GM21390 (cell line): ENCODE measurements around the gene YARS1.

Source experiments
- ATAC-seq: cut with Tn5 transposase; IDR thresholded peaks from one replicate; pipeline ENCODE4 v1.9.1; 2021; ENCODE audit not compliant: unreplicated experiment

The YARS1 gene

DNA sequence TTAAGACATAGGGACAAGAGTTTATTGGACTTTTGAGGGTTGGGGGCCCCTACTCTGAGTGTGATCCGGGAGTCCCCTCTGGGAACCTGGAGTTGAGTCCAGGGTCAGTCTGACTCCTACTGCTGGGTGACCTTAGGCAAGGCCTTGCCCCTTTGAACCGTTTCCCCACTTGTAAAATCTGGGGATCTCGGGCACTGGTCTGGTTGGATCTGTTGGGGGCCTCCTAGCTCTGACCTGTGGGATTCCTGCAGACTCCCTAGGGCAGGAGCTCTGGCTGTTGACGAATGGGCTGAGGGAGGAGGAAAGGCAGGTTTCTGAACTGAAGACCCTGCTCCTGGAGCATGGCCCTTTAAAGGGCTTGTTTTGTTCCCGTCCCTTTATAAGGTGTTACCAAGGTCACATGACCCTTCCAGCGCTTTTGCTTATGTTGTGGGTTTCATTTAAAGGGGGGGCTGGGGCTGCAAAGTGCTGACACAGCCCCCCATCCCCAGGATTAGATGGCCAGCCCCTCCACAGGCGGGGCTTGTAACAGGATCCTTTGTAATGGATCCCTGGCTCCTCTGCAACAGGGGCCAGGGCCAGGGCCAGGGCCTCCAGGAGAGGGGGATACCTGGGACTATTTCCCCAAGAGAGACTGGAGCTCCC lies 50.7 kb downstream of the YARS1 start:
- ATAC-seq: no peak

DNA sequence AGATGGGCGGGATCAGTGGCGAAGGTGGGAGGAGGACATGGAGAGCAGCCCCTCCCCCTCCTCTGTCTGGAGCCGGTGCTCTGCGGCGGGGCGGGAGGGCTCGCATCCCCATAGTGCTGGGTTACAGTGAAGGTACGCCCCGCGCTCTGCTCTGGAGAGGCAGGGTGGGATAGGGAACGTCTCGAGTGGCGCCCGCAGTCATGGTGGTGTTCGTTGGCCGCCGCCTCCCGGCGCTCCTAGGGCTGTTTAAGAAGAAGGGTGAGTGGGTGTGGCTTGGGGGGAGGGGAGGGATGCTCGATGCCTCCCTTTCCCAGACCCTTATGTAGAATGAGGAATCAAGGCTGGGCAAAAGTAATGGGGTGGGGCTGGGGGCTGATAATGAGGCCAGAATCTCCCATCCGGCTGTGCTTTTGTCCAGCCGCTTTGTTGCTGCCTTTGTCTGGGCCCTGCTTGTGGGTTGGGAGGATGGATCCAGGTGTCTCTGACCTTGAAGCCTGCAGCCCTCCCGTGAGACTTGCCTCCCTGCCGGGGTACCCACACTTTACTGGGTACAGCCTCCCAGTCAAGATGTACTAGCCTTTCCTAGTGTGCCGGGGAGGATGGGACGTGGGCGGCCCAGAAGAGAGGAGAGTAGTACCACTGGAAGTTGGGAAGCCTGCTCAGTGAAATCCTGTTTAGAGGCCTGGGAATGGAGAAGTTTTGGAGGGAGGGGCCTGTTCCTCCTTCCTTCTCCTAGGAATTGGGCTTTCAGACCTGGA lies 51.4 kb downstream of the YARS1 start:
- ATAC-seq: no peak

DNA sequence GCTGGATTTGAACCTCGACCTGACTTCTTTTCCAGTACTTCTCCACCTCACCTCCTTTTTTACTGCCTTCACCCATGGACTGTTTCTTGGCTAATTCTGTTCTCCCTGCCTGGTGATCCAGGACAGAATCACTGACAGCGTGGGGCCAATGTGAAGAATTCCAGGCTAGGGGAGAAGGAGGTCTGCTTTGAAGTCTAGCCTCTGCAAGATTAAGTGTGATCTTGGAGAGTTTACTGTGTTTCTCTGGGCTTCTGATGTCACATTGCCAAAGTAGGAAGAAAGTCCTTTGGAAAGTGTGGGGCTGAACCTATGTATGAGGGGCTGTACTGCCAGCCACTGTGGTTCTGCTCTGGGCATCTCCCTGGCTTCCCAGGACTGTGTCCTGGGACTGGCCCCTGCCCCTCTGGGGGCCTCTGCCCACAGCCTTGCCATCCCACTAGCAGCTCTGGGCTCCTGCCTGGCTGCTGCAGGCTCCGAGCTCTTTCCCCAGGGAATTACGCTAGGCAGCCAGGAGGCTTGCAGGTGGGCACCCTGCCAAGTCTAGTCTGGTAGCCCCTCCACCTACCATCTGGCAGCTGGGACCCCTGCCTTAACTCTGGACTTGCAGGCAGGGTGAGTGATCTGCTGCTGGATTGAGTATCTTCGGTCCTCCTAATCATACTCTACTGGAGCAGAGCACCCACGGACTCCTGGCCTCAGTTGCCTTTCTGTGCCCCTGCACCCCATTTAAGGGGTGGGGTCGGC lies 52.2 kb downstream of the YARS1 start:
- ATAC-seq: no peak

DNA sequence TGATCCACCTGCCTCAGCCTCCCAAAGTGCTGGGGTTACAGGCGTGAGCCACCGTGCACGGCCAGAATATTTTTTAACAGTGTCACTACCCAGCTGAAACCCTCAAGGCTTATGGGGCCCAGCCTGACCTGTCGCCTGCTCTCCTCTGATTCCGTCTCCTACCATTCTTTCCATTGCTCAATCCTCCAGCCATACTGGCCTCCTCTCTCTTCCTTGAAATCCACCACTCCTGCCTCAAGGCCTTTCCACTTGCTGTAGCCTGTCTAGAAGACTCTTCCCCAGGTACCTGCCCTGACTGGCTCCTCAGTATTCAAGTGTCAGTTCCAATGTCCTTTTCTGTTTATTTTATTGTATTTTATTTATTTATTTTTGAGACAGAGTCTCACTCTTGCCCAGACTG lies 53.9 kb downstream of the YARS1 start:
- ATAC-seq: no peak

DNA sequence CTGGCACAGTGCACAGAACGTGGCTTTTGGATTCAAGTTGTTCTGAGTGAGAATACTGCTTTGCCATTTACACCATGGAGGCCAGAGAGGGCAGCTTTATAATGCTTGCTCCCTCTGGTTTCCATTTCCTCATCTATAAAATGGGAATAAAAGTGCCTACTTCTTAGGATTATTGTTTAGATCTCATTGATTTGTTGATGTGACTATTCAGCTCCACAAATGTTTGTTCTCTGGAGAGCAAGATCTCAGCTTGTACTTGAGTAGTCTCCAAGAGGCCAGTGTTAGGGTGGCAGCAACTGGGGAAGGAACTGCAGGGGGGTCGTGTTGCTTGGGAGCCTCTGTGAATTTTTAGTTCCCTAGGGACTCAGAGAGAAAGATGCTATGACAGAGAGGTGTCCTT lies 55.2 kb downstream of the YARS1 start:
- ATAC-seq: no peak

DNA sequence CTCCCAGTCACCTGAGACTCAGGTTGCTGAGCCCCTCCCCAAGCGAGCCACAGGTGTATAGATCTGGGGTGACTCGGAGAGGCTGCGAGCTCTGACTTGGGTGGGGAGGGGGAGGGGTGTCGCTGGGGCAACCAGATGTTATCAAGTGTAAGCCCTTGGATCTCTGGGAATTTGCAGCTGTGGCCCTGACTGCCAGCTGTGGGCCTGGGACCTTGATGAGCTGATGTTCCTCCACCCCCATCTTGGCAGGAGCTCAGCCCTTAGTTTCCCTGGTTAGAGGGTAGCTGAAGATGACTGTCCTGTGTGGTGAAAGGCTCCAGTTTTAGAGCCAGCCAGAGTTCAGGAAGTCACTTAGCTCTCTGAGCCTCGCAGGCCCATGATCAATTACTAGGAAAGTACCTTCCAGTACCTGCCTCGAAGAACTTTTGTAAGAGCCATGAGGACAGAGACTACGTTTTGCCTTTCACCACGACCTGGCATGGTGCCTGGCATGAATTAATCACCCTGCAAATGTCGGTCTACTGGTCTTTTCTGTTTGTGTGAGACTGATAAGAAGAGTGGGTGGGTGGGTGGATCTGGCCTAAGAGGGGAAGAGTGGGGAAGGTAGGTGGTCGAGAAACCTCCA lies 55.8 kb downstream of the YARS1 start:
- ATAC-seq: no peak

DNA sequence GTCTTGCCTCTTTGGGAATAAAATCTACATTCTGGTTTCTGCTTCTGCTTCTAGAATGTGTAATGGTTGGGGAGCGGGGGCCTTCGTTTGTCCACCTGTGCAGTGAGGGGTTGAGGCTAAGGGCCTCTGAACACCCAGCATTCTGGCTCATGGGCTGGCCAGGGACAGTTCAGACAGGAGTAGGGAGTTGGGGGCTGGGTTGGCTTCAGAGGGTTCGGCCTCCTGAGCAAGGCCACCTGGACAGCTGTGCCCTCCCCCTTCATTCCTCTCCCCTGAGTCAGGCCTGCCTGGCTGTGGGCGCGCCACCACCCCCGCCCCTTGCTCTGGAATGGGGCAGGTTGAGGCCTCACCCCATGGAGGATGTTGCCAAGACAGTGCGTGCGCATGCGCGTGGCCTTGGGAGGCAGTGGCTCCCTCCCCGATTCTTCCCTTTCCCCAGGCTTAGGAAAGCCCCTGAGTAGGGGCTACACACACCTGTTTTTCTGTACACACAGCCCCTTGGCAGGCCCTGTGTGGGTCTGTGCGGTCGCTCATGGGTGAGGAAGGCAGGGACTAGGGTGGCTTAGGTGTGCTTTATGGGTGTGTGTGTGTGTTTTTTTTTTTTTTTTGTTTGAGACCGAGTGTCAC lies 57.0 kb downstream of the YARS1 start:
- no peak for ATAC-seq

DNA sequence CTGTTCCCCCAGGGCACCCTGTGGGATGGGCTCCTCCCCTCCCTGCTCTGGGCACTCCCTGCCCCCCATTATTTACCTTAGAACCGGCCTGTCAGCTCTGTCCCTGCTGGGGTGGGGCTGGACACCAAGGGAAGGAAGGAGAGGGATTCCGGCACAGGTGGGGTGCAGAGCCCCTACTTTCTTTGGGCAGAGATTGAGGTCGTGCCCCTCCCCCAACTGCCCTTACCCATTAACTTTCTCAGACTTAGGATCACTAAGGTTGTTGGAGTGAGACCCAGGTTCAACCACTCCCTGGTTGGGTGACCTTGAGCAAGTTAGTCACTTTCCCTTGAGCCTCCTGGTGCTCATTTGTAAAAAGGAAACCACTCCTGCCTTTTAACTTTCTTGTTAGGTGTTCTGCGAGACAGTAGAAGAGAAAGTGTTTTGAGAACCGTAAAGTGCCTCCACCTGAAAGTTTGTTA lies 57.6 kb downstream of the YARS1 start:
- ATAC-seq: no peak

DNA sequence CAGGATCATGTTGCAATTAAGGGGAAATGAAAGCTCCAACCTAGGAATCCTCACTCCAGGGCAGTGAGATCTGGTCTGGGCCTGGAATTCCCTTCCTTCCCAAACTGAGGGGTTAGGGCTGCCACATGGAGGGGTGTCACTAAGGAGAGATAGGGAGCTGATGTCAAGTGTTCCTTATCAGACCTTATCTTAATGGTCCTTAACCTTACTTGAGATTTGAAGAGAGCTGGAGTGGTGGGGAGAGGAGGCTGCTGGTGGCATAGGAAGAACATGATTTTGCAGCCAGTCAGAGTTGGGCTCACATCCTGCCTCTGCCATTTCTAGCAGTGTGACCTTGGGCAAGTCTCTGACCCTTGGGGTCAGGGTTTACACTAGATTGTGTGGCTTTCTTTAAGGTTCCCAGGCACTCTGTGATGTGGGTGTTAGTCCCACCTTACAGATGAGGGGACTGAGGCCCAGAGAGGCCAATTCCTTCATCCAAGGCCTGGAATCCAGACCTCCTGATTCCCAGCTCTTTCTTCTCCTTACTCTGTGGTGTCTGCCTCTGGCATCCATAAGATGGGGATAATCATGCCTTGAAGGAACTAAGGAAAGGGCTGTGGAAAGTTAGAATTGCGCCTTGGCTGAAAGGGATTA lies 58.2 kb downstream of the YARS1 start:
- ATAC-seq: no peak

DNA sequence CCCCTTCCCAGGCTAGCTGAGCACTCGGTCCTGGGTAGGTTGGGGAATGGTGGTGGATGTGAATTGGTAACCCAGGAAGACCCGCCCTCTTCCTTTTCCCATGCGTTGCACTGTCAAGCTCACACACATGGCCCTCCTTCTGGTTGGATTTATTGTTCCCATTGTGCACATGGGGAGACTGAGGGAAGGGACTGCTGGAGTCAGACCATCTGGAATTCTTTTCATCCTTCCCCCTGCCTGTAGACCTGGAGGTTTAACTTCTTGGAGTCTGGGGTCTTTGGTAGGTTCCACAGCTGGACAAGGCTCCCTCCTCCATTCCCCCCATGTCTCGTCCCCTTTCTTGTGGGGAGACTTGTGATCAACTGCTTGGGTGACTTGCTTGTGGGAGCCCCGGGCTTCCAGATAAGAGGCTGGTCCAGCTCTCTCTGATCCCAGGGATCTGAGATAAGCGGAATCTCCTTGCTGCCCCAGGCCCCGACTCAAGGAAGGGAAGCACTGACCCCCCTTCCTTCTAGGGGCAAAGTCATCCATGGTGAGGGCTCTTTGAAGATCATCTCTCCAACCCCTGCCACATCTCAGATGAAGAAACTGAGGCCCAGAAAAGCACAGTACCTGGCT lies 58.9 kb downstream of the YARS1 start:
- no peak for ATAC-seq

DNA sequence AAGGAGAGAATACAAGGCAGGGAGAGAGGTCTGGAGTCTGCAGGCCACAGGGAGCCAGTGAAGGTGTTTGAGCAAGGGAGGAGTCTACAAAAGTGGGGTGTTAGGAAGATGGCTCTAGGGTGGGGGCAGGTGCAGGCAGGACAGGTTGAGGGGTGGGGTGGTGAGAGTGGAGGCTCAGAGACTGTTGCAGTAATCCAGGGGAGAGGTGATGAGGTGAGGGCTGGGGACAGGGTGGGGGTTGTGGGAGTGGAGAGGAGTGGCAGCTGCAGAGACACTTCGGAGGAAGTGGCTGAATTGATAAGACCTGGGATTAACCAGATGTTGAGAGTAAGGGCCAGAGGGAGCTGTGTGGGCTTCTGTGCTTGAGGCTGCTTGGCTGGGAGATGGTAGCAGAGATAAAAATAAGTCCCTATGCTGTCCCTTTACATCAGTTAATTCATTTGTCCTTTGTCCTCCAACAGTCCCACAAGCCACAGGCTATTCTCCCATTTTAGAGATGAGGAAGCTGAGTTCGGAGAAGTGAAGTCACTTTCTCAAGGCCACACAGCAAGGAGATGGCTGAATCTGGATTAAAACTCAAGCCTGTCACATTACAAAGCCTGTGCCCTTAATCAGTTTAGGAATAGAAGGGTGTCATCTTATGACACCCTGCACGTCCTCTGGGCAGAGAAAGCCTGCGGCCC lies 59.8 kb downstream of the YARS1 start:
- no peak for ATAC-seq

DNA sequence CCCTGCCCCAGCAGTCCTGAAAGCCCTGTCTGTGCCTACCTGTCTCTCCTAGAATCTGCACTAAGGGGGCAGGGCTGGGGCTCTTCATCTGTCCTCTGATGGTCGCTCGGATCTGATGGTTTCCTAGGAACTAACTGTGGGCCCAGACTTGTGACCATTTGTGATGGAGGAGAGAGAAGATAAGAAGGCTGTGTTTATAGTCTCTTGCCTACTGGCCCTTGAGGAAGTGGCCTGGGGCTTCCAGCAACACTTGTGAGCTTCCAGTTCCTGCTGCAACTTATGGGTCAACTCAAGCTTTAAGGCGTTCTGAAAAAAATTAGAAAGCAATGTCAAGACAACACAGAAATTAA lies 61.4 kb downstream of the YARS1 start:
- no peak for ATAC-seq

DNA sequence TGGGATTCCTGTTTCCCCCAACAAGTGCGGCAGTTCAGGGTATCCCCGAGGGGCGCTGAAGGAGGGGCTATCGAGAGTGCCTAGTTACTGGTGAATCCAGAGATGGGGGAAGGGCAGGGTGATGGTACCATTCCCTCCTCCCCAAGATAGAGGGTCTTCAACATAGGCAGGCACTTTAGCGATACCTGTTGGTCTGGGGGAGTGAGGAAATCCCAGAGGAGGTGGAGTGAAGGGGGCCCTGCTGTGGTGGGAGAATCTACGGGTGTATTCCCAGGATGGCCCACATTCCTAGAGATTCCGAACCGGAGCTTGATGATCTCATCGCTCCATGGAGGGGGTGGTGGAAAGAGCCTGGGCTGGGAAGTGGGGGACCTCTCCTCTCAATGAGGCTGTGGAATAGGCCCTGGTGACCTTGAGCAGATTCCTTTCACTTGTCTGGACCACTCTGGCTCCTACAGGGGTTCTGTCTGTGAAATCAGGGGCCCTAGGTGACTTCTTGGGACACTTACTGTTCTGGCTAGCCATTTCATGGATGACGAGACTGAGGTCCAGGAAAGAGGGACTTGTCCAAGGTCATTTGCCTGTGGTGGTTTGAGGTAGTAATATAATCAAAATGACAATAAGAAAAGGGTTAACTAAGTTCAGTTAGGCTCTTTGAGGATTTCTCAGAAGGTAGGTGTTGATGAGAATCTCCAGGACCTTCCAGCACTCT lies 61.9 kb downstream of the YARS1 start:
- no peak for ATAC-seq

DNA sequence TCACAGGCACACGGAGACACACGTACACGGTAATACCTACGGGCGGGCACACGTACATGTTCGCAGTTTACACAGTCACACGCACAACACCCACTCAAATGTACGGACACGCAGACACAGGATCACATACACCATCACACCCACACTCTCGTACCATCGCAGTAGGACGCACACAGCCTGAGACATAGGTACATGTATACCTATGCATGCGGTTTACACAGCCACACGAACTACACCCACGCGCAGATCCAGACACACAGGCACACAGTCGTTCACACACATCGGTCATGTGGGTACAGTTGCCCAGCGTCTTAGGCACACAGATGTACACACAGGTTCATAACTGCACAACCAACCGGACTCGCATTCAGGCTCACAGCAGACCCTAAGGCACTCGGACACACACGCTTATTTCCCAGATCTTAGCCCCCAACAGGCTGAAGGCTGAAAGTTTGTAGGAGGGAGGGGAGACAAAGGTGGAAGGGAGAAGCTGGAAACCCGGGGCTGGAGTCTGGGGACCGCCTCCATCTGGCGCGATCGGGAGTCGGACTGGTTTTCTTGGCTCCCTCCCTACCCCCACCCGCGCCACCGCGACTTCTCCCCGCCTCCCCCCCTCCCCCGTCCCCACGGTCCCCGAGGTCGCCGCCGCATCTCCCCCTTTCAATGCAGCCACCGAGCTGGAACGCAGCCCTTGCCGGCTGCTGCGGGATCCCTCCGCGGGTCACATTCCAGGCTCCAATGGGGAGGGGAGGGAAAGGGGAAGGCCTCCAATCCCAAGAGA lies 62.7 kb downstream of the YARS1 start:
- no peak for ATAC-seq

DNA sequence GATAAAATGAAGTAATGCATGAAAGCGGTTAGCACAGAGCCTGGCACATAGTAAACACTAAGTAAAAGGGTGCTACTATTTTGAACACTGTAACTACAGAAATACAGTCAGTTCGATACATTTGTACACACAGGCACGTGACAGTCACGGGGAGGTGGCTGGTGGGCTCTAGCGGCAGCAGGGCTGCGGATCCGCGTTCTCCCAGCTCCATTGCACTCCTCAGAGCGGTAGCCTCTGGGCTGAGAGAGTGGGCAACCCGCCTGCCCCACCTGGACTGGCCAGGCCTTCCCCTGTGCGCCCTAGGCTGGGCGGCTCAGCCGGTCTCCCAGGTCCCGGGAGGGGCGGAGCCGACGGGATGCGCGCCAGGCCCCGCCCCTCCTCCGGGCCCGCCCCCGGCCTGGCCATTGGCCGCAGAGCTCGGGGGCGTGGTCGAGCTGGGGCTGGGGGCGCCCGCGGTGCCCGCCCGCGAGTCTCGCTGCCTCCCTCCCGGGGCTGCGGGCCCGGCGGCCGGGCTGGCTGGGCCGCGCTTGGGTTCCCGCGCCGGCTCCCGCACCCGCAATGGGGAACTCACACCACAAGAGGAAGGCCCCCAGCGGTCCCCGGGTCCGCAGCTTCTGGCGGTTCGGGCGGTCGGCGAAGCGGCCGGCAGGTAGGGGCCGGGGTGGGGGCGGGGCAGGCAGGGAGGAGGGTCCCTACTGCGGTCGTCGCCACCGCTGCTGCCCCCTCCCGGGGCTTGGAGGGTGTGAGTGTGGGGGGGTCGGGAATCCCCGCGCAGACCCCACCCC lies 63.4 kb downstream of the YARS1 start:
- peak; percentile 76 for ATAC-seq

DNA sequence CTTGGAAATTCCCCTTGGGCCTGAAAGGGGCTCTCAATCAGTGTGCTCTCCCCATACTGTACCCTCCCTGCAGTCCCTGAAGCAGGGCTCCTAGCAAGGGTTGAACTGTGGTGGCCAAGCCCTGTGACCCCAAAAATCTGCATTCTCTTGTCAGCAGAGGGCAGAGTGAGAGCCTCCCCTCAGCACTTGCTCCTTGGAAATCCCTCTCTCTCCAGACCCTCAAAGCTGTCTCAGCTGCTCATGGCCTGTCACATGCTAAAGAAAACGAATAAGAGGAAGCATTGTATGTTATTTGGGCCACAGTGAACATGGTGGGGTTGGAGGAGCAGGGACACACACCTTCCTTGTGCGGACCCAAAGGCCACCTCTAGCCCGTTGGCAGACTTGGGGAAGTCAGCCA lies 67.4 kb downstream of the YARS1 start:
- no peak for ATAC-seq

DNA sequence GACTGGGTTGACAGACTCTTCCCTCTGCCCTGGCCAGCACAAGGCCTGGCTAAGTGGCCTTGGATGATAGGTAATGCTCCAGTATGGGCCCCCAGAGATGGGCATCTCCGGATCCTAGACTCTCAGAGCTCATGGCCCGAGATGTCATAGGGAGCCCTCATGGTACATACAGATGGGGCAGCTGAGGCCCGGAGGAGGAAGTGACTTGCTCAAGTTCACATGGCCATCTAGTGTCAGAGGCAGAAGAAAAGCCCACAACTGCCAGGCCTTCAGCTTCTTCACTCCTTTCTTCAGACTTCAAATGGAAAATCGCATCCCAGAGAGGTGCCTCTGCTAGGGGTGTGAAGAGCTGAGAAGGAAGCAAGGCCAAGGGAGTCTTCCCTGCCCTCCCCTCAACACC lies 67.8 kb downstream of the YARS1 start:
- no peak for ATAC-seq

DNA sequence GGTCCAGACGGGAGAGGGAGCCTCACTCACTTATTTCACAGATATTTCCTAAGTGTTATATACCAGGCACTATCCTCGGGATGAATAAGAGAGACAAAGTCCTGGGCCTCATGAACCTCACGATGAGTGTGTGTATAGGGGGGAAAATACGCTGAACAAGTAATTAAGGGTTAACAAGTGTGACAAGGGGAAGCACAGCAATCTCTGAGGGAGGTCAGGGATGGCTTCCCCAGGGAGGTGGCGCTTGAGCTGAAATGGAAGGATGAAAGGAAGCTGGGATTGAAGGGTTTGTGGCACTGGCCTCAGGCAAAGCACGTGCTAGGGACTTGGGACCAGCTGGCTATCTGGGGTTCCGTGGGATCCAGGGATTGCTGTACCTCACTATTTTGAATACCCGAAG lies 68.2 kb downstream of the YARS1 start:
- no peak for ATAC-seq
